Keratinocyte (primary cell): ENCODE results near the gene ARSK. TPM values are rescaled to one million over a fixed set of nuclear protein-coding genes. Genes with fewer than 3 reads are reported as not detected.

Source experiments
- DNase-seq: peaks from one replicate; pipeline ENCODE4 v3.0.0-alpha.2; 2011; ENCODE audit warnings: low read depth, missing footprints, low spot score
- FAIRE-seq: peaks from 2 replicates; lab custom pipeline; 2011; peaks lifted over from hg19 to GRCh38; lab: Jason Lieb, UNC
- H2AFZ ChIP-seq: 2 replicates; pipeline ENCODE4 v1.6.0; 2012; ENCODE audit warnings: low read length, control low read depth, inconsistent platforms; ENCODE audit not compliant: control insufficient read depth
- H3K27ac ChIP-seq: 2 replicates; pipeline ENCODE4 v1.5.1; 2011; ENCODE audit warnings: low read length; ENCODE audit not compliant: control insufficient read depth, insufficient read depth
- H3K27me3 ChIP-seq: 3 replicates; pipeline ENCODE4 v1.6.0; 2011; ENCODE audit warnings: low read length; ENCODE audit not compliant: control insufficient read depth, insufficient read depth; ENCODE audit errors: extremely low read depth
- H3K36me3 ChIP-seq, 2 experiments: 2 replicates in 1 of 2; 3 replicates in 1 of 2; pipeline ENCODE4 v1.5.1; 2011; ENCODE audit warnings: low read length in 2 of 2, mild to moderate bottlenecking in 1 of 2; ENCODE audit not compliant: control insufficient read depth in 2 of 2, insufficient read depth in 2 of 2; ENCODE audit errors: extremely low read depth in 1 of 2
- H3K4me1 ChIP-seq: 3 replicates; pipeline ENCODE4 v1.5.1; 2011; ENCODE audit warnings: low read length; ENCODE audit not compliant: control insufficient read depth, insufficient read depth; ENCODE audit errors: extremely low read depth
- H3K4me2 ChIP-seq: 3 replicates; pipeline ENCODE4 v1.6.0; 2011; ENCODE audit warnings: low read depth, low read length; ENCODE audit not compliant: control insufficient read depth, insufficient read depth; ENCODE audit errors: extremely low read depth
- H3K4me3 ChIP-seq, 3 experiments: fragments of 200-600 bp in 1 of 3; sonication (generic) in 1 of 3; 2 replicates in 2 of 3; 3 replicates in 1 of 3; pipeline ENCODE4 v1.5.1; 2011 to 2016; ENCODE audit warnings: low read length in 3 of 3, mild to moderate bottlenecking in 3 of 3, control low read depth in 2 of 3, inconsistent platforms in 1 of 3, low read depth in 1 of 3, mixed read lengths in 1 of 3, mixed run types in 1 of 3, moderate library complexity in 1 of 3; ENCODE audit not compliant: control insufficient read depth in 2 of 3, insufficient read depth in 2 of 3; ENCODE audit errors: extremely low read depth in 1 of 3
- H3K79me2 ChIP-seq: 2 replicates; pipeline ENCODE4 v1.6.0; 2012; ENCODE audit warnings: low read length; ENCODE audit not compliant: control insufficient read depth, insufficient read depth
- H3K9ac ChIP-seq: 3 replicates; pipeline ENCODE4 v1.6.0; 2011; ENCODE audit warnings: low read length; ENCODE audit not compliant: control insufficient read depth, insufficient read depth; ENCODE audit errors: extremely low read depth
- H3K9me1 ChIP-seq: 3 replicates; pipeline ENCODE4 v1.6.0; 2011; ENCODE audit warnings: low read length; ENCODE audit not compliant: control insufficient read depth, insufficient read depth; ENCODE audit errors: extremely low read depth
- H3K9me3 ChIP-seq: 2 replicates; pipeline ENCODE4 v1.5.1; 2012; ENCODE audit warnings: low read depth, low read length; ENCODE audit not compliant: control insufficient read depth
- H4K20me1 ChIP-seq: 3 replicates; pipeline ENCODE4 v1.6.0; 2011; ENCODE audit warnings: low read length; ENCODE audit not compliant: control insufficient read depth, insufficient read depth; ENCODE audit errors: extremely low read depth
- EZH2 ChIP-seq: IDR thresholded peaks from one replicate; pipeline ENCODE4 v1.6.1; 2012; ENCODE audit warnings: inconsistent platforms, mild to moderate bottlenecking, low read length, moderate library complexity
- dilution Hi-C: fragments of 300-500 bp; cut with MboI; formaldehyde crosslinking; loops from one replicate; pipeline ENCODE4 v1.7.0; 2020; ENCODE audit warnings: low sequenced_read_pairs; ENCODE audit not compliant: extremely low pct_ligation_motif_present
- polyA plus RNA-seq, 5 experiments: library from polyadenylated mRNA; depleted of rRNA in 3 of 5; stranded (reverse) in 3 of 5; stranded (forward) in 1 of 5; unstranded in 1 of 5; fragments of >200 nt; gene quantifications; 1 replicate in 1 of 5; 2 replicates in 3 of 5; 3 replicates in 1 of 5; pipeline versions ENCODE4 v1.2.1 to v1.2.3, GENCODE V29; 2011 to 2012; ENCODE audit warnings: missing spikeins in 2 of 5, low read depth in 1 of 5, low replicate concordance in 1 of 5
- TF ChIP-seq, protein P1 (sequence below), 3 experiments: IDR thresholded peaks in 1 of 3; conservative IDR thresholded peaks in 1 of 3; optimal IDR thresholded peaks in 1 of 3; 2 replicates in 2 of 3; 3 replicates in 1 of 3; pipeline versions ENCODE3 to v1.5.1; 2011; ENCODE audit warnings: low read length in 3 of 3, mild to moderate bottlenecking in 3 of 3, moderate library complexity in 2 of 3, control low read depth in 1 of 3, inconsistent platforms in 1 of 3; ENCODE audit not compliant: insufficient read depth in 2 of 3; ENCODE audit errors: extremely low read depth in 1 of 3

ARSK gene
- polyA plus RNA-seq, 1 donor (not counting 4 experiments of a cell fraction or from before 2014, with no cell fraction given), result 9.3 TPM

DNA sequence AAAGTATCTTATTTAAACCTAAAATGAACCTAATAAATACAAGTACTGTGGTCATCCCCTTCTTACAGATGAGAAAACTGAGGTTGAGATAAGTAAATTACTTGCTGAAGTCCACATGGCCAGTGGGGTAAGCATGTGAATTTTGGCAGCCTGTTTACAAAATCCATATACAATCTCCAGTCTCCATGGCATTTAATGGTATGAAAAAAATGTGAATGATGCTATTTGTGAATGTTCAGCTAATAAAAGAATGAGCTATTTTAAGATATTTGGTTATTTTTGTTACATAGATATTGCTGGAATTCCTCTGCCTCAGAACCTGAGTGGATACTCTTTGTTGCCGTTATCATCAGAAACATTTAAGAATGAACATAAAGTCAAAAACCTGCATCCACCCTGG is 45.7 kb downstream of the ARSK start:
- H3K9me1 ChIP-seq, result no peaks in the 10 kb centered on the region
- no peak overlapping the region for H3K27ac ChIP-seq
- no peak overlapping the region for H3K4me2 ChIP-seq
- TF ChIP-seq, protein P1, sequence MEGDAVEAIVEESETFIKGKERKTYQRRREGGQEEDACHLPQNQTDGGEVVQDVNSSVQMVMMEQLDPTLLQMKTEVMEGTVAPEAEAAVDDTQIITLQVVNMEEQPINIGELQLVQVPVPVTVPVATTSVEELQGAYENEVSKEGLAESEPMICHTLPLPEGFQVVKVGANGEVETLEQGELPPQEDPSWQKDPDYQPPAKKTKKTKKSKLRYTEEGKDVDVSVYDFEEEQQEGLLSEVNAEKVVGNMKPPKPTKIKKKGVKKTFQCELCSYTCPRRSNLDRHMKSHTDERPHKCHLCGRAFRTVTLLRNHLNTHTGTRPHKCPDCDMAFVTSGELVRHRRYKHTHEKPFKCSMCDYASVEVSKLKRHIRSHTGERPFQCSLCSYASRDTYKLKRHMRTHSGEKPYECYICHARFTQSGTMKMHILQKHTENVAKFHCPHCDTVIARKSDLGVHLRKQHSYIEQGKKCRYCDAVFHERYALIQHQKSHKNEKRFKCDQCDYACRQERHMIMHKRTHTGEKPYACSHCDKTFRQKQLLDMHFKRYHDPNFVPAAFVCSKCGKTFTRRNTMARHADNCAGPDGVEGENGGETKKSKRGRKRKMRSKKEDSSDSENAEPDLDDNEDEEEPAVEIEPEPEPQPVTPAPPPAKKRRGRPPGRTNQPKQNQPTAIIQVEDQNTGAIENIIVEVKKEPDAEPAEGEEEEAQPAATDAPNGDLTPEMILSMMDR (optimal IDR thresholded peaks at IDR 0.05 in 1 of 3, IDR thresholded peaks at IDR 0.05 in 1 of 3, conservative IDR thresholded peaks at IDR 0.05 in 1 of 3; ENCODE audit: extremely low read depth in 1 of 3, insufficient read depth in 2 of 3, low read length in 3 of 3), result no peak
- no peaks in the 10 kb centered on the region for H3K27me3 ChIP-seq
- no peak overlapping the region for H3K9ac ChIP-seq
- H4K20me1 ChIP-seq, result no peaks in the 10 kb centered on the region
- no peak overlapping the region for H2AFZ ChIP-seq
- dilution Hi-C loops, result no loop called here
- no peak for DNase-seq
- H3K4me3 ChIP-seq, result no peak overlapping the region
- no peaks in the 10 kb centered on the region for H3K9me3 ChIP-seq
- FAIRE-seq, result no peak
- no peaks in the 10 kb centered on the region for H3K36me3 ChIP-seq
- H3K79me2 ChIP-seq, result no peaks in the 10 kb centered on the region
- H3K4me1 ChIP-seq, result no peaks in the 10 kb centered on the region

DNA sequence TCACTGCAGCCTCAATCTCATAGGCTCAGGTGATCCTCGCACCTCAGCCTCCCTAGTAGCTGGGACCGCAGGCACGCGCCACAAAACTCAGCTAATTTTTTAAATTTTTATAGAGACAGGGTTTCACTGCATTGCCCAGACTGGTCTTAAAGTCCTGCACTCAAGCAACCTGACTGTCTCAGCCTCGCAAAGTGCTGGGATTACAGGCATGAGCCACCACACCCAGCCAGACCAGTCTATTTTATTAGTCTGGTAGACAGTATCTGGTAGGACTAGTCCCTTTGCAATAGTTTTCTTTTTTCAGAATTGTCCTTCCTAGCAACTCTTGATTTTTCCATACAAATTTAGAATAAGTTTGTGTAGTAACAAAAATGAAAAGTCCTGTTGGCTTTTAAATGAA is 50.9 kb downstream of the ARSK start:
- DNase-seq, result no peak
- no peak for FAIRE-seq
- Histone ChIP-seq H3K9ac (no peak overlapping the region), H3K9me3 (no peaks in the 10 kb centered on the region), H4K20me1 (no peaks in the 10 kb centered on the region), H3K27ac (no peak overlapping the region), H3K27me3 (no peaks in the 10 kb centered on the region), H3K9me1 (no peaks in the 10 kb centered on the region), H3K4me3 (no peak overlapping the region), H3K4me2 (no peak overlapping the region), H3K79me2 (no peaks in the 10 kb centered on the region), H3K36me3 (no peaks in the 10 kb centered on the region), H2AFZ (no peak overlapping the region), H3K4me1 (no peaks in the 10 kb centered on the region)
- TF ChIP-seq, protein P1 (optimal IDR thresholded peaks at IDR 0.05 in 1 of 3, IDR thresholded peaks at IDR 0.05 in 1 of 3, conservative IDR thresholded peaks at IDR 0.05 in 1 of 3; ENCODE audit: extremely low read depth in 1 of 3, insufficient read depth in 2 of 3, low read length in 3 of 3), result no peak
- no peak for TF ChIP-seq EZH2
- dilution Hi-C loops, result no loop called here
